Activated CD4-positive, alpha-beta T cell treated with anti-CD3 and anti-CD28 coated beads for 36 hours (primary cell): ENCODE data around the gene MAP6D1. TPM values are rescaled to one million over a fixed set of nuclear protein-coding genes. Genes with fewer than 3 reads are reported as not detected.

ENCODE experiments used
- ATAC-seq: fragments of 200-7000 bp; cut with Tn5 transposase; one replicate; pipeline ENCODE4 v1.10.0; 2021; ENCODE audit warnings: mild to moderate bottlenecking, moderate library complexity
- CTCF ChIA-PET: fragments of 350-600 bp; sonication (Branson Sonifier 250); formaldehyde crosslinking; loops from one replicate; lab custom pipeline; 2021; ENCODE audit warnings: antibody characterized with exemption; lab: Charles Lee
- POLR2A ChIA-PET: fragments of 350-600 bp; sonication (Branson Sonifier 250); formaldehyde crosslinking; loops from one replicate; lab custom pipeline; 2021; ENCODE audit warnings: antibody characterized with exemption, inconsistent platforms; lab: Charles Lee
- DNase-seq: peaks from one replicate; pipeline ENCODE4 v3.0.0-alpha.2; 2020
- H3K27ac Mint-ChIP-seq: one replicate; pipeline ENCODE4 v1.8.0; 2021; ENCODE audit warnings: mixed read lengths
- H3K27me3 Mint-ChIP-seq: one replicate; pipeline ENCODE4 v1.8.0; 2021; ENCODE audit warnings: mixed read lengths
- H3K36me3 Mint-ChIP-seq: one replicate; pipeline ENCODE4 v1.8.0; 2021; ENCODE audit warnings: low read depth, mixed read lengths
- H3K4me1 Mint-ChIP-seq: one replicate; pipeline ENCODE4 v1.8.0; 2021; ENCODE audit warnings: mixed read lengths
- H3K4me3 Mint-ChIP-seq: one replicate; pipeline ENCODE4 v1.8.0; 2021; ENCODE audit warnings: mild to moderate bottlenecking, moderate library complexity, mixed read lengths
- H3K9me3 Mint-ChIP-seq: one replicate; pipeline ENCODE4 v1.8.0; 2021; ENCODE audit warnings: low read depth, mixed read lengths
- intact Hi-C, 2 experiments: fragments of 100-400 bp; cut with DNase I in 1 of 2; cut with micrococcal nuclease in 1 of 2; formaldehyde crosslinking; loops; one replicate each; pipeline versions ENCODE4 v1.14.2 to v1.15.1; 2022 to 2024; cut with DNase I, micrococcal nuclease
- total RNA-seq, 2 experiments: library from RNA; stranded (reverse); gene quantifications; one replicate each; pipeline ENCODE4 v1.2.3, GENCODE V29; 2021

The MAP6D1 gene
- total RNA-seq, 2 experiments from 2014 or later = 1.3 to 1.6 TPM

DNA sequence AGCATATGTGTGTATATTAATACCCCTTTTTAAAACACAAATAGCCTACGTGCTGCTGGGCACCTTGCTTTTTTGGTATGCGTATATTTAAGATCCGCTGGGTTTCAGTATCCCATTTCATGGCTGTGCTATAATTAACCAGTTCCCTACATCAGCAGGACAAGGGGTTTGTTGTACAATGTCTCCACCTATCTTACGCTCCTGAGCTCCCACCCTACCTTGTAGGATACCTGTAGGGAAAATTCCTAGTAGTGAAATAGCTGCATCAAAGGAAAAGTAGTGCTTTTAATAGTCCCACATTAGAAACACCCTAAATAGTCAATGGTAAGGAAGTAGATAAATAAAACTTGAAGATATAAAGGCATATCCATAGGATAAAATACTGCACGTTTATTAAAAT, 1.4 kb downstream of the MAP6D1 start:
- POLR2A ChIA-PET = no interaction called here
- Mint-ChIP-seq H3K4me1 (peaks cover 11% of the 10 kb centered on the region), H3K27me3 (peaks cover 2% of the 10 kb centered on the region), H3K4me3 (peak overlapping the region; percentile 74), H3K9me3 (no peaks in the 10 kb centered on the region), H3K27ac (no peak overlapping the region), H3K36me3 (no peaks in the 10 kb centered on the region)
- CTCF ChIA-PET = interaction anchor here (1.2 to 2.1 kb wide), 2 partner anchors 57 to 61 kb away, joined by 4 to 6 read pairs; partner anchors contain the start of gene PARL
- intact Hi-C loops = loop anchor here (2.0 to 5.0 kb wide), 3 partner anchors 61 to 357 kb away; partner anchors contain the start of gene PARL (in 1 of the 2)
- ATAC-seq (no peak), DNase-seq (no peak)

DNA sequence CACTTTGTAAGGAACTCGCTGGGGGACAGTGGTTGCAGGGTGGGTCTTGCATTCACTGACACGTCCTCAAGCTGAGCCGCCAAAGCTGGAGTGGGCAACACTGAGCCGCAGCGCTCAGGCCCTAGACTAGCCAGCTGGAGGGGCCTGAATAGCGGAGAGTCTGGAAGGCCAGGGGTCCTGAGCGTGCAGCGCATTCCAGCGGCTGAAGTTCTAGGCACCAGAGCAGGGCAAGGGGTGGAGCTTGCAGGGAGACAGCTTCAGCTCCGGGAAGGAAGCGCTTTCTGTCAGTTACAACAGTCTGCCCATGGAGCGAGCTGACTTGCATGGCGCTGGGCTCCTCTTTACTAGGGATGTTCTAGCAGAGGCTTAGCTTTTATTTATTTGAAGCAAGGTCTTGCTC, 2.7 kb downstream of the MAP6D1 start:
- intact Hi-C loops = loop anchor here in 1 of 2 experiments (5.0 kb wide), 1 partner anchor 355 kb away; no protein-coding TSS in a partner anchor
- POLR2A ChIA-PET = no interaction called here
- no peak overlapping the region for H3K27ac Mint-ChIP-seq
- H3K36me3 Mint-ChIP-seq = no peaks in the 10 kb centered on the region
- peaks cover 2% of the 10 kb centered on the region for H3K27me3 Mint-ChIP-seq
- no peaks in the 10 kb centered on the region for H3K9me3 Mint-ChIP-seq
- no peak overlapping the region for H3K4me3 Mint-ChIP-seq
- CTCF ChIA-PET = interaction anchor here (0.8 to 1.4 kb wide), 3 partner anchors 9 to 355 kb away, joined by 3 to 8 read pairs (median 5); partner anchors contain the start of gene PARL
- H3K4me1 Mint-ChIP-seq = peaks cover 11% of the 10 kb centered on the region
- no peak for DNase-seq
- no peak for ATAC-seq

DNA sequence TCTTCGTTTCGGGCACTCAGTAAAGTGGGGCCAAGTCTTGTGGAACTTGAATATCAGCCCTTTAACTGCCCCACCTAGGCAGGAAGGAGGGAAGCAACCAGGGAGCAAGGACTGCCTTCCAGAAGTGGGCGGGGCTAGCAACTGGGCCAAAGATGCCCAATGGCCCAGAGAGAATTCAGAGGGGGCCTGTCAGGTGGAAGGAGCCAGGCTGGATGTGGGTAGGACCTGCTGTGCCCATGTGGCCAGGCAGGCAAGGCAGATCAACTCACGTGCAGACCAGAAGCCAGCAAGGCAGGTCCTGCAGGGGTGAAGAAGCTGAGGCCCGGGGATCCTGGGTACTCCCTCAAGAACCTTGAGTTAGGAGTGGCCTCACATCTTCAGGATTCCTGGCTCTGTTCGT, 5.5 kb downstream of the MAP6D1 start:
- DNase-seq = no peak
- ChIA-PET POLR2A (no interaction called here), CTCF (no interaction called here)
- H3K36me3 Mint-ChIP-seq = no peaks in the 10 kb centered on the region
- no peak overlapping the region for H3K27ac Mint-ChIP-seq
- intact Hi-C loops = loop anchor here in 1 of 2 experiments (5.0 kb wide), 1 partner anchor 353 kb away; no protein-coding TSS in a partner anchor
- ATAC-seq = no peak
- no peak overlapping the region for H3K4me3 Mint-ChIP-seq
- H3K27me3 Mint-ChIP-seq = peaks cover 2% of the 10 kb centered on the region
- H3K4me1 Mint-ChIP-seq = peaks cover 16% of the 10 kb centered on the region
- H3K9me3 Mint-ChIP-seq = no peaks in the 10 kb centered on the region

DNA sequence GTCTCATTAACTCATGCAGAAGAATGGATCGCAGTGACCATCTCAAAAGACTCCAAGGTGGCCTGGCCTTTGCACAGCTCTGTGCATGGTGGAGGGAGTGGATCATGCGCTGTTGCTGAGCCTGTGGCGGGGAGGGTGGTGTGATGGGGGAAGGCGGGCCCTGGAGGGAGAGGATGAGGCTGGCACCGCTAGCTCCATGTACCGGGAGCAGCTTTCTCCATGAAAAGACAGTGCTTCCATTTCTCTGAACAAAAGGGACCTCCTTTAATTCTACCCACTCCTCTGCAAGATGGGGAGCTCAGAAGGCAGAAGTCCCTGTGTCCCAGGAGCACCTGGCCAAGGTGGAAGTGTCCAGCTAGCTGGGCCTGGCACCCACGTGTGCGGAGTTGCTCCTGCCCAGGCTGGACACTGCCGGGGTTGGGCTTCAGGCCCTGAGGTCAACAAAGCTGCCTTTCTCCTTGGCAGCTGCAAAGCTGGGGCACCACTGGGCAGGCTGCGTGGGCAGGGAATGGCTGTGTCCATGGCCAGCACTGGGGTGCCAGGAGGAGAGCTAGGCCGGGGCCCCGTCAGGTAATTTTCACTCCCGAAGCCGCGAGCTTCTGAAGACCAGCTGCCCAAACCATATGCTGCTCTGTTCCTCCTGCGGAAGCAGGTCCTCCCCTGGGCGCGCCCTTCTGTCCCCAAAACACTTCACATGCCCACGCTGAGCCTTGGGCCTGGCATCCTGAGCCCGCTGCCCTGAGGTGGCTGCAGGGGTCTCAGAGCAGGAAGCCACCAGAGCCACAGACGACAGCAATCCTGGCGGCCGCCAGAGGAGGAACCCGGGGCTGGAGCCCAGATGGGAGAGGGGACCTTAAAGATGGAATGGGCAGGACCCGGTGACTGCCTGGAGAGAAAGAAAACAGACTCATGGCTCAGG, 6.4 kb downstream of the MAP6D1 start:
- Mint-ChIP-seq H3K27ac (no peak overlapping the region), H3K36me3 (peaks cover 3% of the 10 kb centered on the region), H3K27me3 (peaks cover under 1% of the 10 kb centered on the region), H3K4me1 (peaks cover 12% of the 10 kb centered on the region), H3K9me3 (no peaks in the 10 kb centered on the region), H3K4me3 (no peak overlapping the region)
- CTCF ChIA-PET = no interaction called here
- intact Hi-C loops = no loop called here
- POLR2A ChIA-PET = no interaction called here
- no peak for ATAC-seq
- DNase-seq = no peak

DNA sequence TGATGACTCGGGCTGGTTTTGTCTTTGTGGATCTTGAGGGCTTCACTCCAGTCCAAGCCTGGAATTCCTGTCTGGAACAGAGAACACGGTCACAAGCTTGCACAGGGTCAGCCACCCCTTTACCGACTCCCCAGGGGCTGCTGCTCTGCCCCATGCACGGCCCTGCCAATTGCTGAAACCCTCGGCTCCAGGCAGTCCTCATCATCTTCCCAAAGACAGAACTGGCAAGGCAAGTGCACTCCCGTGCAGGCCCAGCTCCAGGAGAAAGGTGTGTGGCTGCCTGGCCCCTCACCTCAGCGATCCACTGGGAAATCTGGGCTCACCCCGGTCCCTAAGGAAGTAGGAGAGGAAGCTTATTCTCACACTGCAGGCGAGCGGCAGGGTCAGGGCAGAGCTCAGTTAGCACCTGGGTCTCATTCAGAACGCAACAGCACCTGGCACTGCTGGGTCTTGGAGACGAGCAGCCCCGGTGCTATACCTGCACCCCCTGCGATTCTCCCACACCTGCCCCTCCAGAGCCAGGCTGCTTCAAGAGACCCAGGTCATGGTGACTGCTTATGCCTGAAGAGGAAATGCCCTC, 7.2 kb downstream of the MAP6D1 start:
- DNase-seq (no peak), ATAC-seq (no peak)
- H3K4me3 Mint-ChIP-seq = no peak overlapping the region
- H3K9me3 Mint-ChIP-seq = no peaks in the 10 kb centered on the region
- H3K27ac Mint-ChIP-seq = no peak overlapping the region
- peaks cover 10% of the 10 kb centered on the region for H3K4me1 Mint-ChIP-seq
- ChIA-PET POLR2A (interaction anchor here (0.6 kb wide), 1 partner anchor 8 kb away, joined by 3 read pairs; no protein-coding TSS in a partner anchor), CTCF (interaction anchor here (0.5 kb wide), 1 partner anchor 67 kb away, joined by 3 read pairs; no protein-coding TSS in a partner anchor)
- intact Hi-C loops = no loop called here
- peaks cover 3% of the 10 kb centered on the region for H3K36me3 Mint-ChIP-seq
- H3K27me3 Mint-ChIP-seq = no peaks in the 10 kb centered on the region

DNA sequence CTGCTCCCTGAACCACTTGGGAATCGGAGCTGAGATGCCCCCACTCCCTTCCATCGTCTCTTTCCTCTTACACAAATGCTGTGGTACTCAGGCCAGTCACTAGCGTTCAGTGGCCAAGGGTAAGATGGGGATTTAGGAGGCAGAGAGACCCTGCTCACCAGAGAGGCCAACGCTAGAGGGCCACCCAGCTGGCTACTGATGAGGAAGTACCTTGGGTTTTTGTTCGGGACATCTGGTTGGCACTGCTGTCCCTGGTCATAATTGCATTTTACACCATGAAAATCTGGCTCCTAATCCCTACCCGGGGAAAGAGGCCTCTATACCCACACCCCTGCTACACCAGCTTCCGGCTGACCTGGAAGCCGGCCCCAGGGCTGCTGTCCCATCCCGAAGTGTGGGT, 7.7 kb downstream of the MAP6D1 start:
- Mint-ChIP-seq H3K27ac (no peak overlapping the region), H3K4me1 (peaks cover 10% of the 10 kb centered on the region), H3K36me3 (peaks cover 7% of the 10 kb centered on the region), H3K4me3 (no peak overlapping the region), H3K27me3 (no peaks in the 10 kb centered on the region), H3K9me3 (no peaks in the 10 kb centered on the region)
- ATAC-seq (no peak), DNase-seq (no peak)
- intact Hi-C loops = no loop called here
- POLR2A ChIA-PET = interaction anchor here (0.6 kb wide), 1 partner anchor 9 kb away, joined by 3 read pairs; no protein-coding TSS in a partner anchor
- CTCF ChIA-PET = interaction anchor here (0.5 kb wide), 1 partner anchor 67 kb away, joined by 3 read pairs; no protein-coding TSS in a partner anchor

DNA sequence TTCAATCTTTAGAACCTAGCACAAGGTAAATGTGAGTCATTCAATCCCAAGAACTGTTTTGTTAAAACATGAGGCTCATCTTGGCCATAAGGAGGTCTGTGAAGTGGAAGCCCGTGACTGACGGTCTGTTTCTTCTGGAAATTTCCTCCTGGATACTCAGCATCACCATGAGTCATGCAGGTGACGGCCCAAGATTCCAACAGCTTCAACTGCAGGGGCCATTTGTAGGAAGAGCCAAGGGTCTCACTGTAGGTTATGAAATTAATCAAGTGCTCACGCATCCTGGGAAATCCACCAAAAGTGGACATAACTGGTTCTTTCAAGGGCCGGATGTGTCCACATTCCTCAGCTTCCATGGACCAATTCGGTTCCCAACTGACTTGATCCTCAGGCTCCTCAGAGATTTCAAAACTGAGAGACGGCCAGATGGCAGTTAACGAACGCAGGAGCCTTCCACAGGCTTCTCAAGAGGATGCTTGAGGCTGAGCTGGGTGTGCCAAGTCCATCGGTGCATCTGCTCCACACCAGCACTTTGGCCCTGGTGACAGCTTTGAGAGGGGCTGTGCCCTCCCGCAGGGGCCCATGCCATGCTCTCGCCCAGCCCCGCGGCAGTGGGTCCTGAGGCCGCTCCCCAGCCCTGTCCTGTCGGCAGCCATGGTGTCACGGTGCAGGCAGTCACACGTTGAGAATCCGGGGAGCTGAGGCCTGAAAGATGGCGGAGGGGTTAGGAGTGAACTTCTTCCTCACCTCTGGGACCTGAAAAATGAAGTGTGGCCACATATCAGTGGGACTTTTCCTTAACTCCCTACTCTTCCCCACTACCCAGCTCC, 8.5 kb downstream of the MAP6D1 start:
- ChIA-PET POLR2A (no interaction called here), CTCF (interaction anchor here (1.3 kb wide), 1 partner anchor 12 kb away, joined by 4 read pairs; no protein-coding TSS in a partner anchor)
- DNase-seq = no peak
- H3K4me3 Mint-ChIP-seq = no peak overlapping the region
- no peaks in the 10 kb centered on the region for H3K27me3 Mint-ChIP-seq
- no peak overlapping the region for H3K27ac Mint-ChIP-seq
- ATAC-seq = no peak
- peaks cover 10% of the 10 kb centered on the region for H3K4me1 Mint-ChIP-seq
- H3K9me3 Mint-ChIP-seq = no peaks in the 10 kb centered on the region
- peaks cover 11% of the 10 kb centered on the region for H3K36me3 Mint-ChIP-seq
- intact Hi-C loops = no loop called here

DNA sequence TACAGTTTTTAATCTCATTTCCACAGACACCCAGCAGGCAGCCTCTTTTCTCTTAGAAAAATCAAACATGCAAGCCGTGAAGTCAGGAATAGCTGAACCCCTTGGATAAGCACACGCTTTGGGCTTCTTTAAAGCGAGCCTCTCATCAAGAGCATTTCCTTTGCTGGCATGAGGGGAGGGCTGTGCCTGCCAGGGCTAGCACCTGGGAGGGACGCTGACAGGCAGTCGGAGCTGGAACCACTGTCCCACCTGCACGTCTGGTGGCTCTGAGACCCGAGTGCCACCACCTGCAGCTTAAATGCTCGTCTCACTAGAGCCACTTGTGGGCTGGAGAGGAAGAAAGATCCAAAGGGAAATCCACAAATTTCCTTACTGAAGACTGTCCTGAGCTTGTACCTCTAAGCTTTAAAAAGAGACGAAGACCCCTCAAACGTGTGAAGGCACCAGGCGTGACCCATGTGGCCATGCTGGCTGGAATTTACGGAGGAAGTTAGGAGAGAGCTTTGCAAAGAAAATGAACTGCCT, 9.4 kb downstream of the MAP6D1 start:
- H3K27ac Mint-ChIP-seq = no peak overlapping the region
- CTCF ChIA-PET = interaction anchor here (0.6 to 1.3 kb wide), 2 partner anchors 13 to 62 kb away, joined by 3 to 4 read pairs; no protein-coding TSS in a partner anchor
- DNase-seq = no peak
- ATAC-seq = no peak
- intact Hi-C loops = no loop called here
- H3K4me1 Mint-ChIP-seq = peaks cover 10% of the 10 kb centered on the region
- no peaks in the 10 kb centered on the region for H3K27me3 Mint-ChIP-seq
- peaks cover 16% of the 10 kb centered on the region for H3K36me3 Mint-ChIP-seq
- POLR2A ChIA-PET = interaction anchor here (0.6 to 0.8 kb wide), 3 partner anchors 10 to 550 kb away, joined by 3 to 6 read pairs (median 3); no protein-coding TSS in a partner anchor
- H3K4me3 Mint-ChIP-seq = no peak overlapping the region
- H3K9me3 Mint-ChIP-seq = no peaks in the 10 kb centered on the region

DNA sequence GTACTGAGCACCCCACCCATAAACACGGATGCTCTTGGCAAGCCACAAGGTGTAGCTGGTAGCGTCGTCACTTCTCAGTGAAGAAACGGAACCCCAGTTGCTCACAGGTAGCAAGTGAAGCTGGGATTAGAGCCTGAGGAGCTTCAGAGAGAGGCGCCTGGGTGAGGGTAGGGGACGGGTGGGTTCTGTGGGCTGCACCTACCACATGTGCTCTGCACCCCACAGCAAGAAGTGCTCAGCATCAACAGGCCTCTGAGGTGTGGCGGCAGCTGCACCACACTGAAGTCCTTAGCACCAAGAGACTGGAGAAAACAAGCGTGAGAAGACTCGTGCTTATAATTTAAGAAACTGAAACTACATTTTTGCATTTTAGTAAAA, 9.8 kb downstream of the MAP6D1 start:
- H3K36me3 Mint-ChIP-seq = peaks cover 18% of the 10 kb centered on the region
- no peak overlapping the region for H3K27ac Mint-ChIP-seq
- CTCF ChIA-PET = interaction anchor here (0.6 to 1.3 kb wide), 3 partner anchors 13 to 61 kb away, joined by 3 to 4 read pairs (median 3); no protein-coding TSS in a partner anchor
- peaks cover 10% of the 10 kb centered on the region for H3K4me1 Mint-ChIP-seq
- no peak overlapping the region for H3K4me3 Mint-ChIP-seq
- ATAC-seq (peak; percentile 45), DNase-seq (no peak)
- H3K27me3 Mint-ChIP-seq = no peaks in the 10 kb centered on the region
- intact Hi-C loops = no loop called here
- POLR2A ChIA-PET = interaction anchor here (0.6 to 0.8 kb wide), 3 partner anchors 10 to 549 kb away, joined by 3 to 6 read pairs (median 3); no protein-coding TSS in a partner anchor
- H3K9me3 Mint-ChIP-seq = no peaks in the 10 kb centered on the region

DNA sequence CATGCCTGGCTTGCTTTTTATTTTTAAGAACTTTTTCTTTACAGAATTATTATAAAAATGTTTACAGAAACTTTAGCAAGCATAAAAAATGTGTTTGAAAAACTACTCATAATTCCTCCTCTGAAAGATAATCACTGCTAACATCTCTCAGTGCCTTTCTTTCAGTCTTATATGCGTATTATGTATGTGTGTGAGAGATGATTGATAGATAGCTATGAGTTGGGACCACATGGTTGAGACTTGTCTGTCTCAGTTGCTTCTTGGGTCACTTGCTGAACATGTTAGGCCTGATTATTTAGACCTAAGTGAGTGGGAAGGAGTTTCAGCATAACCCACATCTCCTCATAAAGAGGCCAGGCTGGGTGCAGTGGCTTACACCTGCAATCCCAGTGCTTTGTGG, 11.1 kb downstream of the MAP6D1 start:
- peak; percentile 10 for ATAC-seq
- Mint-ChIP-seq H3K27ac (peak overlapping the region; percentile 65), H3K27me3 (no peaks in the 10 kb centered on the region), H3K36me3 (peaks cover 24% of the 10 kb centered on the region), H3K9me3 (no peaks in the 10 kb centered on the region), H3K4me3 (no peak overlapping the region), H3K4me1 (peaks cover 10% of the 10 kb centered on the region)
- CTCF ChIA-PET = interaction anchor here (2.0 kb wide), 1 partner anchor 8 kb away, joined by 8 read pairs; no protein-coding TSS in a partner anchor
- intact Hi-C loops = no loop called here
- no peak for DNase-seq
- POLR2A ChIA-PET = interaction anchor here (0.6 kb wide), 1 partner anchor 17 kb away, joined by 4 read pairs; no protein-coding TSS in a partner anchor
